Esophagus muscularis mucosa (tissue), 3 donors: ENCODE results near the gene LRRC71.

Experiments used
- POLR2AphosphoS5 ChIP-seq, 2 donors: sonication (generic); formaldehyde crosslinking; IDR thresholded peaks; one replicate each; pipeline ENCODE4 v1.6.1; 2017; ENCODE audit warnings: antibody characterized with exemption in 2 of 2
- TF ChIP-seq, protein P1 (sequence below), 3 experiments: fragments of 200-600 bp in 2 of 3; fragments of 450-650 bp in 1 of 3; sonication (generic) in 2 of 3; IDR thresholded peaks; one replicate each; pipeline ENCODE4 v1.5.1; 2017 to 2019; ENCODE audit warnings: antibody characterized with exemption in 3 of 3, mild to moderate bottlenecking in 2 of 3, moderate library complexity in 1 of 3

DNA sequence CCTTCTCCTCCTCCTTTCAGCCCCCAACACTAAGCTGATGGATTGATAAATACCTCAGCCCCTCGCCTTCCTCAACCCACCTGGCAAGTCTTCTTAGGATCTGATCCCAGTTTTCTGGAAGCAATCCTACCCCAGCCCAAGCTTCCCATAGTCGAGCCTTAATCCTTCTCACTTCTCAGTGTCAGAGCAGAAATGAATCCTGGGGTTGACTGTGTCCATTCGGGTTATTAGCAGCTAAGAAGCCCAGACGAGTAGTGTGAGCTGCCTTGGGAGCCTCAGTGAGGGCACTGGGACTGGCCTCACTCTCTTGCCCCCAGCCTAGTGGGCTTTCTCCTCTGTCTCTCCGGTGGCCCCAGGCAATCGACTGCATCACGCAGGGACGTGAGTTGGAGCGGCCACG lies 39.3 kb upstream of the LRRC71 start:
- TF ChIP-seq, protein P1, sequence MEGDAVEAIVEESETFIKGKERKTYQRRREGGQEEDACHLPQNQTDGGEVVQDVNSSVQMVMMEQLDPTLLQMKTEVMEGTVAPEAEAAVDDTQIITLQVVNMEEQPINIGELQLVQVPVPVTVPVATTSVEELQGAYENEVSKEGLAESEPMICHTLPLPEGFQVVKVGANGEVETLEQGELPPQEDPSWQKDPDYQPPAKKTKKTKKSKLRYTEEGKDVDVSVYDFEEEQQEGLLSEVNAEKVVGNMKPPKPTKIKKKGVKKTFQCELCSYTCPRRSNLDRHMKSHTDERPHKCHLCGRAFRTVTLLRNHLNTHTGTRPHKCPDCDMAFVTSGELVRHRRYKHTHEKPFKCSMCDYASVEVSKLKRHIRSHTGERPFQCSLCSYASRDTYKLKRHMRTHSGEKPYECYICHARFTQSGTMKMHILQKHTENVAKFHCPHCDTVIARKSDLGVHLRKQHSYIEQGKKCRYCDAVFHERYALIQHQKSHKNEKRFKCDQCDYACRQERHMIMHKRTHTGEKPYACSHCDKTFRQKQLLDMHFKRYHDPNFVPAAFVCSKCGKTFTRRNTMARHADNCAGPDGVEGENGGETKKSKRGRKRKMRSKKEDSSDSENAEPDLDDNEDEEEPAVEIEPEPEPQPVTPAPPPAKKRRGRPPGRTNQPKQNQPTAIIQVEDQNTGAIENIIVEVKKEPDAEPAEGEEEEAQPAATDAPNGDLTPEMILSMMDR (IDR thresholded peaks at IDR 0.05) = no peak
- no peak for TF ChIP-seq POLR2AphosphoS5 (IDR thresholded peaks at IDR 0.05)
